Measurements from ENCODE around the gene LDB1.

LDB1 gene

DNA sequence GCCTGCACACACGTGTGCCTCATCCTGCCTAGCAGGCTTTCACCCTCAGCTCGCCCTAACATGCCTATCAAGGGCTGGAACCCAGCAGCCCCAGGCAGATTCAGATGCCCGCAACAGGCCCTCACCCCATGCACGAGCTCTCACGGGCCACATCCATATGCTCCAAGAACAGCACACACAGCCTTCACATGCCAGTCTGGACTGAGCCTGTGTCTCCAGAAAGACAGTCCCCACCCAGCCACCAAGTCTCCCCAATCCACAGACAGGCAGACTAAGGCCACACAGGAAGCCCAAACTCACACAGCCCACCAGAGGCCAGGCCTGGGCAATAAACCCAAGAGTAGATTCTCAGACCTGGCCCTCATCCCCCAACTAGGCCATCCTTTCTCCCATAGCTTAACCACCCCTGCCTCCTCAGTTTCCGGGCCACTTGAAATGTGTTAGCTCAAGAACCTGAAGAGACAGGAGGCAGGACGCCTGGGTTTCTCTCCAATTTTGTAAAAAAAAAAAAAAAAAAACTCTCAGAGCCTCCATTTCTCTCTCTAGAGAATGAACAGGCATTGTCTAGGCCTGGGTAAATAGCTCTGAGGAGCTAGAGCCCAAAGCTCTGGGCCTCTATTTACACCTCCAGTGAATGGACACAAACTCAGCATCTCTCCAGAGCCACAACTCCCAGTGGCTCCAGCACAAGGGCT lies 6.8 kb downstream of the LDB1 start:
- TF ChIP-seq, protein P1, sequence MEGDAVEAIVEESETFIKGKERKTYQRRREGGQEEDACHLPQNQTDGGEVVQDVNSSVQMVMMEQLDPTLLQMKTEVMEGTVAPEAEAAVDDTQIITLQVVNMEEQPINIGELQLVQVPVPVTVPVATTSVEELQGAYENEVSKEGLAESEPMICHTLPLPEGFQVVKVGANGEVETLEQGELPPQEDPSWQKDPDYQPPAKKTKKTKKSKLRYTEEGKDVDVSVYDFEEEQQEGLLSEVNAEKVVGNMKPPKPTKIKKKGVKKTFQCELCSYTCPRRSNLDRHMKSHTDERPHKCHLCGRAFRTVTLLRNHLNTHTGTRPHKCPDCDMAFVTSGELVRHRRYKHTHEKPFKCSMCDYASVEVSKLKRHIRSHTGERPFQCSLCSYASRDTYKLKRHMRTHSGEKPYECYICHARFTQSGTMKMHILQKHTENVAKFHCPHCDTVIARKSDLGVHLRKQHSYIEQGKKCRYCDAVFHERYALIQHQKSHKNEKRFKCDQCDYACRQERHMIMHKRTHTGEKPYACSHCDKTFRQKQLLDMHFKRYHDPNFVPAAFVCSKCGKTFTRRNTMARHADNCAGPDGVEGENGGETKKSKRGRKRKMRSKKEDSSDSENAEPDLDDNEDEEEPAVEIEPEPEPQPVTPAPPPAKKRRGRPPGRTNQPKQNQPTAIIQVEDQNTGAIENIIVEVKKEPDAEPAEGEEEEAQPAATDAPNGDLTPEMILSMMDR (IDR thresholded peaks at IDR 0.05; ENCODE audit: low read depth, low read length, missing control alignments) = no peak

DNA sequence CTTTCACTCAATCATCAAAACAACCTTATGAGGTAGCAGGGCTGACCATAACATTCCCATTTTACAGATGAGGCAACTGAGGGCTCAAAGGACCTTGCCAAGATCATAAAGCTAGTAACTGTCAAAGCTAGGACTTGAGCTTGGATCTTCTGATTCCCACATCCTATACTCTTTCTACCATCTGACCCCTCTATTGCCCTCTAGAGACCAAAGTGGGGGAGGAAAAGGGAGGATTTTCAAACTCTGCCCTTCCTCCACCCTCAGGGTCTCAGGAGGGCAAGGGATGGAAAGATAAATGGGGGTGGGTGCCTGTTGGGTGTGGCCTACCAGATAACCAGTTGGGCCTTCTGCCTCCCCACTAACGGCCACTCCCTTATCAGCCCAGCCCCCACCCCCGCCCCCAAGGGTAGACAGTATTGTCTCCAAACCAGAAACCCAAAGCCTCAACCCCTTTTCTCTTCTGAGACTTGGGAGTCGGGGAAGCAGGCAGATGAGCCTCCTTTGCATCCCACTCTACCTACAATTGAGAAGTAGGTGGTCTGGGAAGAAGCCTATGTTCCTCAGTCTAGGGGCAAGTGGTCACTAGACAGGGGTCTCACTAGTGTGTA lies 7.9 kb downstream of the LDB1 start:
- H3K4me3 ChIP-seq (ENCODE audit: low read depth, low read length) = peak overlapping the region; percentile 85
- no peak for DNase-seq (ENCODE audit: low read depth)
- in situ Hi-C loops (cut with HindIII; ENCODE audit: low sequenced_read_pairs) = no loop called here

More for the DNA sequence above, 6.8 kb downstream of the LDB1 start:
- no peak for DNase-seq (ENCODE audit: low read depth)
- peak overlapping the region; percentile 85 for H3K4me3 ChIP-seq (ENCODE audit: low read depth, low read length)
- in situ Hi-C loops (cut with HindIII; ENCODE audit: low sequenced_read_pairs) = no loop called here

DNA sequence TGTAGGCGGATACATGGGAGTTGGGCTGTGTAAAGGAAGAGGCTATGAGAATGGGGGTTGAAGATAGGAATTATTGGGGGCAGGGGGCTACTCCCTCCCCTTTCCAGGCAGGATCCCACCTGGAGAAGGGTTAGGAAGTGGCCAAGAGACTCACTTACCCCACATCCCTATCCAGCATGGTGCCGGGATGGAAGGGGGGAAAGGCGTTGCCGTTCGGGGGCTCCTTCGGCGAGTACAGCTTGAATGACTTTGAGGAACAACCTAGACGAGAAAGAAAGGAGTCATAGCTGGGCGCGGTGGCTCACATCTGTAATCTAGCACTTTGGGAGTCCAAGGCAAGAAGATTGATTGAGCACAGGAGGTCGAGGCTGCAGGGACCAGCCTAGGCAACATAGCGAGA lies 8.9 kb downstream of the LDB1 start:
- H3K4me3 ChIP-seq (ENCODE audit: low read depth, low read length) = no peak overlapping the region
- no peak for DNase-seq (ENCODE audit: low read depth)
- TF ChIP-seq, protein P1 (IDR thresholded peaks at IDR 0.05; ENCODE audit: low read depth, low read length, missing control alignments) = no peak
- in situ Hi-C loops (cut with HindIII; ENCODE audit: low sequenced_read_pairs) = no loop called here

More for the DNA sequence above, 7.9 kb downstream of the LDB1 start:
- TF ChIP-seq, protein P1 (IDR thresholded peaks at IDR 0.05; ENCODE audit: low read depth, low read length, missing control alignments) = no peak

- TF ChIP-seq, protein P1 (IDR thresholded peaks at IDR 0.05; ENCODE audit: low read depth, low read length, missing control alignments) = no peak
- in situ Hi-C loops (cut with HindIII; ENCODE audit: low sequenced_read_pairs) = no loop called here
- no peak overlapping the region for H3K4me3 ChIP-seq (ENCODE audit: low read depth, low read length)
- no peak for DNase-seq (ENCODE audit: low read depth)
Observed at GRCh38 chr10:102109166-102110116, 10.7 kb downstream of the LDB1 start.

DNA sequence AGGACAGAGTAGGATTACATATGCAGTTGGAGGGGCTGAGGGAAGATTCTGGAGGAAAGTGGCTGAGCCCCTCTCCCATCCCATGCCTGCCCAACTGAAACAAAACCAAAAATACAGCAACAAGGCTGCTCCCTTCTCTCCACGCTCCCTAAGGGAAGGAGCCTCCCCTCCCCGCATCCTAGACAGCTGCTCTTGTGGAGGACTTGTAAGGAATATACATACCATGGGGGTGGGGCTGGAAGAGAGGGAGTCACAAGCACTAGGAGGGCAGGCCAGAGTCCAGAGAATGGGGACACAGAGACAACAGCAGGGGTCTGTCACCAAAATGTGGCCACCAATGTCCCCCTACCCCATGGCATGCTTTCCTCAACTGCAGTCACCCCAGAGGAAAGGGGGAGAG lies 13.2 kb downstream of the LDB1 start:
- TF ChIP-seq, protein P1 (IDR thresholded peaks at IDR 0.05; ENCODE audit: low read depth, low read length, missing control alignments) = no peak
- DNase-seq (ENCODE audit: low read depth) = no peak
- H3K4me3 ChIP-seq (ENCODE audit: low read depth, low read length) = no peak overlapping the region
- in situ Hi-C loops (cut with HindIII; ENCODE audit: low sequenced_read_pairs) = no loop called here

- in situ Hi-C loops (cut with HindIII; ENCODE audit: low sequenced_read_pairs) = no loop called here
- TF ChIP-seq, protein P1 (IDR thresholded peaks at IDR 0.05; ENCODE audit: low read depth, low read length, missing control alignments) = no peak
- no peak overlapping the region for H3K4me3 ChIP-seq (ENCODE audit: low read depth, low read length)
- DNase-seq (ENCODE audit: low read depth) = no peak
Observed at GRCh38 chr10:102102421-102102820, 17.7 kb downstream of the LDB1 start.
